HG03064 (cell line): ENCODE data around the gene USP7.
"Not testable (repeated sequence)": the region's sequence is repeated elsewhere in the genome, so short reads cannot be mapped to it uniquely, and the experiment has no call there.

ENCODE experiments used
- ATAC-seq: cut with Tn5 transposase; IDR thresholded peaks from one replicate; pipeline ENCODE4 v1.9.1; 2021; ENCODE audit warnings: low read depth; ENCODE audit not compliant: unreplicated experiment

USP7 gene

GRCh38 chr16:8885674-8886592 is 77.8 kb downstream of the USP7 start:
- ATAC-seq, result no peak

DNA sequence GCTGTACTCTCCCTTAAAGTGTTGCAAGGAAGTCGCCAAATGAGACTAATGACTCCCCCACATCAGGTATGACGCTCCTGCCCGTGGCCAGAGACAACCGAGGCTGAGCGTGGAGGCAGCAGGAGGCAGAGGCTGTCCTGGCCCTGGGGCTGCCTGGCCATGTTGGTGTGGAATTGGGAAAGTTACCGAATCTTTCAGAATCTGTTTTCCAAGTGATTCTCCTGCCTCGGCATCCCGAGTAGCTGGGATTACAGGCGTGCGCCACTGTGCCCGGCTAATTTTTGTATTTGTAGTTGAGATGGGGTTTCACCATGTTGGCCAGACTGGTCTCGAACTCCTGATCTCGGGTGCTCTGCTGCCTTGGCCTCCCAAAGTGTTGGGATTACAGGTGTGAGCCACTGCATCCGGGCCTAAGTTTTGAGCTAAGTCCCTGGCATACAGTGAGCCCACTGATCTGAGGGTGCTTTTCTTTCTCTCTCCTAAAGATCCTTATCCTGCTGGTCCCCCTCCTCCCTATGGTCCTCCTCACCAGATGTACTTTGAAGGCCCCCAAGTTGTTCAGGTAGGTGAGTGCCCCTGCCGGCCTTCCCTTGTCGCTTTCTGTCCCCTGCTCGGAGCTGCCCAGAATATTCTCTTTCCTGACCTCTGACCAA is 80.9 kb downstream of the USP7 start:
- ATAC-seq, result no peak

DNA sequence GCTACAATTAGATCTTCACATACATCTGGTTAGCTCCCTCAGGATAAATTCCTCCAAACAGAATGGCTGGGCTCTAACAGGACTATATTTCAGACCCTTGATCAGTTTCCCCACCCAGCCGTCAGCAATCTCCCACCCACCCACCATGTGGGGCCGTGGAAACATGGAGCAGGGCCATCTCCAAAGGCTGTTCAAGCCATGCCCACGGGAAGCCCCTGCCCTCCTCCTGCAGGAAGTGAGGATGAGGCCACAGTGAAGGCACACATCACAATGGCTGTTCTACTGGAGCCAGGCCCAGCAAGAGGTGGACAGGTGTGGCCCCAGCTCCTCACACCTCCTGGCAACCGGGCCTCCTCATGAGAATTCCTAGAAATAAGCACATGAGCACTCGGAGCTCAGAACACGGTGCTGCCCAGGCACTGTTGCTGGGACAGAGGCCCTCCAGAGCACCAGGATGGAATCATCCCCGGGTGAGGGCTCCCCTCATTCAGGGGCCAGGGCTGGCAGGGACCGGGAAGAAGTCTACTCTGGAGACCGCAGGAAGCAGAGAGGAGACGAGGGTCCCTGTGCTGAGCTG is 81.6 kb downstream of the USP7 start, which contains the start of gene LITAFD:
Gene LITAFD, plus strand, starts transcription at position 311 of the 577 bp plus-strand sequence. CDS start 2,005 bp downstream, outside the sequence.
- ATAC-seq, result no peak

GRCh38 chr16:8880839-8881510 is 82.7 kb downstream of the USP7 start:
- ATAC-seq, result no peak

DNA sequence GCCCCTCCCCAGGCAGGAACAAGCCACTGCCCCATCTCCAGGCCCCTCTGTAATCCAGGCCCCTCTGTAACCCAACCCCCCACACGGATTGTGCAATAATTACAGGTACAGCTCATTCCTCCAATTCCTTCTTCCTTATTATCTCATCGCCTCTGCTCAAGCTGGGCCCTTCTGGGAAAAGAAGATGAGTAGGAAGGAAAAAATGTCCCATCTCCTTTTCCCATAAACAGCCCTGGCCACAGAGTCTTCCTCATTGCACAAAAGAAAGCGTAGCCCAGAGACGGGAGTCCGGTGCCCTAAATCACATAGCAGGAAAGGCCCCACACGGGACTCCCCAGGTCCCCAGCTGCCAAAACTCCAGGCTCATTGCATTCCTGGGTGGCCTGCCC is 85.2 kb downstream of the USP7 start:
- no peak for ATAC-seq

GRCh38 chr16:8877894-8878522 is 85.7 kb downstream of the USP7 start:
- no peak for ATAC-seq

DNA sequence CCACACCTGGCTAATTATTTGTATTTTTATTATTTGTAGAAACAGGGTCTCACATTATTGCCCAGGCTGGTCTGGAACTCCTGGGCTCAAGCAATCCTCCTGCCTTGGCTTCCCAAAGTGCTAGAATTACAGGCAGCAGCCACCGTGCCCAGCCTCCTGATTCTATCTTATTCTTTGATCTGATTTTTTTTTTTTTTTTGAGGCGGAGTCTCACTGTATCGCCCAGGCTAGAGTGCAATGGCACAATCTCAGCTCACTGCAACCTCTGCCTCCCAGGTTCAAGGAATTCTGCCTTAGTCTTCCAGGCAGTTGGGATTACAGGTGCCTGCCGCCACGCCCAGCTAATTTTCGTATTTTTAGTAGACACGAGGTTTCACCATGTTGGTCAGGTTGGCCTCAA is 88.4 kb downstream of the USP7 start:
- ATAC-seq, result not testable (repeated sequence)

GRCh38 chr16:8874388-8874787 is 89.3 kb downstream of the USP7 start:
- no peak for ATAC-seq

GRCh38 chr16:8873866-8874195 is 89.9 kb downstream of the USP7 start:
- not testable (repeated sequence) for ATAC-seq

DNA sequence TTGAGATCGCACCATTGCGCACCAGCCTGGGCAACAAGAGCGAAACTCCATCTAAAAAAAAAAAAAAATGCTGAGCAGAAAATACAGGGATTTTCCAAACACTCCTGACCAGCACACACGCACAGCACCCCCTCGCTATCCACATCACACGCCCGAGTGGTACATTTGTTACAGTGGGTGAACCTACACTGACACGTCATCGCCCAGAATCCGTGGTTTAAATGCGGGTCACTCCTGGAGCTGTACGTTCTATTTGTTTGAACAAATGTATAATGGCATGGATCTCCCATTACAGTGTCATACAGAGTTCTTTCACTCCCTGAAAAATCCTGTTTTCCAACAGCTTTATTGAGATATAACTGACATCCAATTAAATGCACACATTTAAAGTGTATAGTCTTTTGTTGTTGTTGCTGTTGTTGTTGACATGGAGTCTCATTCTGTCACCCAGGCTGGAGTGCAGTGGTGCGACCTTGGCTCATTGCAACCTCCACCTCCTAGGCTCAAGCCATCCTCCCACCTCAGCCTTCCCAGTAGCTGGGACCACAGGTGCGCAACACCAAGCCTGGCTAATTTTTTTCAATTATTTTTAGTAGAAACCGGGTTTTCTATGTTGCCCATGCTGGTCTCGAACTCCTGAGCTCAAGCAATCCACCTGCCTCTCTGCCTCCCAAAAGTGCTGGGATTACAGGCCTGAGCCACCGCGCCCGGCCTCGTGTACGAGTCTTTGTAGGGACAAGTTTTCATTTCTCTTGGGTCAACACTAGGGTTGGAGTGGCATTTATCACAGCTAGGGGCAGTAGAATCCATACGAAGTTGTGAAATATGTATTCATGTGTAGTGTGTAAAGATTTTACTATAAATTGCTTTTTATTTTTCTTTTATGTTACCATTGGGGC is 90.5 kb downstream of the USP7 start:
- no peak for ATAC-seq

- no peak for ATAC-seq
Measured at GRCh38 chr16:8872071-8872470, 91.6 kb downstream of the USP7 start.

- ATAC-seq, result not testable (repeated sequence)
Measured at GRCh38 chr16:8869988-8870241, 93.8 kb downstream of the USP7 start.

- ATAC-seq, result no peak
Measured at GRCh38 chr16:8869212-8869987, 94.3 kb downstream of the USP7 start.

- ATAC-seq, result peak; percentile 73
Measured at GRCh38 chr16:8868416-8869211, 95.1 kb downstream of the USP7 start, which contains the start of gene CARHSP1. CARHSP1 (minus strand) TSS chr16:8869006; CDS start chr16:8859328, 9,678 bp downstream.

- ATAC-seq, result no peak
Measured at GRCh38 chr16:8867932-8868415, 95.7 kb downstream of the USP7 start.

DNA sequence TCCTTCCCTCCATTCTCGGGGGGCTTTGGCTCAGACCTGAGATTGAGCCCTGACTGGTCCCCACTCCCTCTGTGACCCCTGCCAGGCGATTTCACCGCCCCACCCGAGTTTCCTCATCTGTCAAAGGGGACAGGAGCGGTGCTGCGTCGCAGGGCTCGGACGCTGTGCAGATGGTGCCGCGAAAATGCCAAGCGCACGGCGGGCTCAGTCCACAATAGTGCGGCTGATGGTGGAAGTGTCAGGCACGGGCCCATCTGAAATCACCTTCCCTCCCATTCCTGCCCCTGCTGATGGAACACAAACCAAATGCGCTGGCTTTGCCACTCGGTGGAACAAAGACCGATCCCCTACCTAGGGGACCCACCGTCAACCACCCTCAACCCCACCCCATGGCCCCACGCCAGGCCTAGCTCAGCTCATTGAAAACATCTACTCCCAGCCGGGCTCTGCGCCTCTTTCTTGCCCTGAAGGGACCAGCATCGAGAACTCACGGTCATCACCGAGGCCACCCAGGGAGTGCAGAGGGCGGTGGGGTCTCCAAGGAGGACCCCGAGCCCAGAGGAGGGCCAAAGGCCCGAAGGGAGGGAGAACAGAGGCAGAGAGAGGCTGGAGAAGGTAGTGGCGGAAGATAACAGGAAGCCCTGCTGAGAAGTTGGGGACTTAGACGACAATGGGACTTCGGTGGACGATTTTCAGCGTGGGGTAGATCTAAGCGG is 96.3 kb downstream of the USP7 start:
- no peak for ATAC-seq

- ATAC-seq, result no peak
Measured at GRCh38 chr16:8866884-8867215, 96.9 kb downstream of the USP7 start.
